ENCODE results near the gene ZBTB46.
"Not testable (repeated sequence)": the region's sequence is repeated elsewhere in the genome, so short reads cannot be mapped to it uniquely, and the experiment has no call there.

Gene ZBTB46

GRCh38 chr20:63787302-63787701 is 43.8 kb downstream of the ZBTB46 start:
- DNase-seq, result no peak

- DNase-seq, result no peak
Observed at GRCh38 chr20:63785691-63786131, 45.4 kb downstream of the ZBTB46 start.

GRCh38 chr20:63783970-63784369 is 47.1 kb downstream of the ZBTB46 start:
- DNase-seq, result no peak

- DNase-seq, result no peak
Observed at GRCh38 chr20:63782521-63782971, 48.5 kb downstream of the ZBTB46 start.

DNA sequence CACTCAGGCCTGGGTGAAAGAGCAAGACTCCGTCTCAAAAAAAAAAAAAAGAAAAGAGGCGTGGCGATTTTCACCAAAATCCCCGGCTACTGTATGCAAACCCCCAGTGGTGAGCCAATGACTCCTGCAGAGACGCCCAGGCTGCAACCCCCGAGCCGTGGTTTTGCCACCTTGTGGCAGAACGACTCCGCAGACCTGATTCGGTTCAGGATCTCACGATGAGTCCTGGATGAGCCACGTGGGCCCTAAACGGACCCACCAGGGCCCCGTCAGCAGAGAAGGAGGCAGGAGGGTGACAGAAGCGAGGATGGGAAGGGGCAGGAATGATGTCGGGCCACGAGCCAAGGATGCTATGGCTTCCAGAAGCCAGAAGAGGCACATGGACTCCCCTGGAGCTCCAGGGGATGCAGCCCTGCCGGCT is 49.0 kb downstream of the ZBTB46 start:
- no peak for DNase-seq

DNA sequence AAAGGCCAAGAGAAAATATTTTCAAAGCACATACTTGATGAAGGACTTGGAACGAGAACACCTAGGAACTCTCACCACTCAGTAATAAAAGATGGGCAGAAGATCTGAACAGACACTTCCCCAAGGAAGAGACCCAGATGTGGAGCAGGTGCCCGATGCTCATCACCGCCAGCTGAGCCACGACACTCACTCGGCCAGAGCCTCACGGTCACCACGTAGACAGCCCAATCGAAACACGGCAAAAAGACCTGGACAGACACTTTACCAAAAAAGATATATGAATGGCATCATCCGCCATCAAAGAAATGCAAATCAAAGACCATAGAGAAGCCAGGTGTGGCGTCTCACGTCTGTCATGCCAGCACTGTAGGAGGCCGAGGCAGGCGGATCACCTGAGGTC is 49.9 kb downstream of the ZBTB46 start:
- no peak for DNase-seq

- no peak for DNase-seq
Observed at GRCh38 chr20:63778857-63779256, 52.2 kb downstream of the ZBTB46 start.

DNA sequence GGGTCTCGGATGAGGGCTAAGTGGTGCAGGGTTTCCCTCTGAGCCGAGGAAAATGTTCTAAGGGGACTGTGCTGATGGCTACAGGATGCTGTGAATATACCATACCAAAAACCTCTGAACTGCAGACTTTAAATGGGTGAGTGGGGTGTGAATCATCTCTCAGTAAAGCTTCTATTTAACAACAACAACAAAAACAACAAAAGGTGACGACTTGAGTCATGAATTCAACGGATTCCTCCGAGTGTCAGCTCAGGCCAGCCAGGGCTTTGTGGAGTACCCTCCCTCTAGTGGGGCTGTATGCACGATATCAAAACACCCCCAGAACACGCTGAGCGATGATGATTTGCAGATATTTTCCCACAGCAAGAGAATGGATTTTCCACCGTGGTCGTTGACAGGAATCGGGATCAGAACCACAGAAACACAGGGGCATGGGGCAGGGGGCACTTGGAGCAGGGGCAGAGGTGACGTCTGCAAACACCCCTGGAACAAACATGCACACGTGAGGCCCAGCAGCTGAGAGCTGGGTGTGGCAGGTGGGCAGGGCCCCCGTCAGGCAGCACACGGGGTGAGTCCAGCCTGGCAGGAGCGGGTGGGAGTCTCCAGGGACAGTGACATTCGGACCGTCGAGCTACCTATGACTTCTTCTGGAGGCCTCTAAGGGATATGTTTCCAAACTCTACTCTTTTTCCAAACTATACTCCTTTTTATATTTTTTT is 52.9 kb downstream of the ZBTB46 start:
- DNase-seq, result no peak

GRCh38 chr20:63777614-63778013 is 53.5 kb downstream of the ZBTB46 start:
- no peak for DNase-seq

DNA sequence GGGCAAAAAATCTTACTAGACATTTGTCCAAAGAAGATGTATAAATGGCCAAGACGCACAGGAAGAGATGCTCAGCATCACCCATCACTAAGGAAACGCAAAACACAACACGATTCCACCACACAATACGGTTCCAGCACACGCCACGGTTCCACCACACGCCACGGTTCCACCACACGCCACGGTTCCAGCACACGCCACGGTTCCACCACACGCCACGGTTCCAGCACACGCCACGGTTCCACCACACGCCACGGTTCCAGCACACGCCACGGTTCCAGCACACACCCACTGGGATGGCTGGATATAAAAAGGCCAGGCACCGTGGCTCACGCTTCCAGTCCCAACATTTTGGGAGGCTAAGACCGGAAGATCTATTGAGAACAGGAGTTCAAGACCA is 54.2 kb downstream of the ZBTB46 start:
- DNase-seq, result not testable (repeated sequence)

GRCh38 chr20:63775096-63775978 is 55.7 kb downstream of the ZBTB46 start:
- DNase-seq, result no peak

GRCh38 chr20:63774306-63774705 is 56.8 kb downstream of the ZBTB46 start:
- peak; percentile 10 for DNase-seq

GRCh38 chr20:63773571-63774241 is 57.4 kb downstream of the ZBTB46 start:
- DNase-seq, result no peak

DNA sequence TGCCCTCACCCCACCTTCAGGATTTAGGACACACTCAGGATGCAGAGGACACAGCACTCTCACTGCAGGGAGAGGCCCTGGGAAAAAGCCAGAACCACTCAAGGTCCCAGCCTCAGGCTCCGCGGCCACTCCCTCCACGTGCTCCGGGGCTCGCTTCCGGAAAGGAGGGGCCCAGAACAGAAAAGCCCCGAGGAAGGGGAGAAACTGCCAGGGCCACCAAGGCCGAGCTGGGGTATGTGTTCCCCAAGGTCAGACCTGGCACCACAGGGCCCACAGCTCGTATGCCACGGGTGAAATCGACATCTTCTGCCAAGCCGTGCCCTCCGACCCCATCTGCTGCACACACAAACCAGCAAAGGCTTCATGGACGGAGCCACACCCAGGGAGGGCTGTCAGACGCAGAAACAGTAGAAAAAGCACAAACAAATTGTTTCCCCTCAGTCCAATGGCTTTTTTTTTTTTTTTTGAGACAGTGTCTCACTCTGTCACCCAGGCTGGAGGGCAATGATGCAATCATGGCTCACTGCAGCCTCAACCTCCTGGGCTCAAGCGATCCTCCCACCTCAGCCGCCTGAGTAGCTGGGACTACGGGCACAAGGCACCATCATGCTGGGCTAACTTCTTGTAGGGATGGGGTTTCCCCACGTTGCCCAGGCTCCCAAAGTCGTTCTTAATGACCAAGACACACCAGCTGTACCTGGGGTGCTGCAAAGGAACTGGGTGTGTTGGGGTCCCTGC is 58.1 kb downstream of the ZBTB46 start:
- no peak for DNase-seq

DNA sequence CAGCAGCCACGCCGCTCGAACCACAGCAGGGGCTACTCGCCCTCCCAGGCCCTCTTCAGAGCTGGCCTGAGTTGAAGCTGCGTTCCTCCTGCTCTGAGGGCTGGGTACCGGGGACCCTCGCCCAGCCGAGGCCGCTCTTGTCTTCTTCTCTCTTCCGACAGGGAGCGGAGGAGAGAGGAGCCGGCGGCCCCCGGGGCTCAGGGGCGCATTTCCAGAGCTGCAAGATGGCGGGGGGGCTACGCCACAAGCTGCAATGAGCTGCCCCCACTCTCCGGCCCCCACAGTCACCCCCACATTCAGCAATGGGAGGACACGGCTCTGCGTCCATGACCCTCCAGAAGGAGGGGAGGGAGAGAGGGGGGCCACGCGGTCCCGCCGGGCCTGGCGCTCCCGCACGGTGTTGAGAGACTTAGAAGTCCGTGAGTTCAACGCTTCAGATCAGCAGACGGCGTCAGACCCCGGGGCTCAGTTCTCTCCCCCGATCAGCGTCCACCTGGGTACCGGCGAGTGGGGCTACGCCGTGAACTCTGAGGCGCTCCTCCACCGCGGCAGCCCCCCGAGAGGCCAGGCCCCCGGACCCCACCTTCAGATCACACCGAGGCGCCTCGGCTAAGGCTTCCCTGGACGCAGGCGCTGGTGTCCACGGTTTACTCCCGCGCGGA is 59.9 kb downstream of the ZBTB46 start:
- DNase-seq, result no peak

DNA sequence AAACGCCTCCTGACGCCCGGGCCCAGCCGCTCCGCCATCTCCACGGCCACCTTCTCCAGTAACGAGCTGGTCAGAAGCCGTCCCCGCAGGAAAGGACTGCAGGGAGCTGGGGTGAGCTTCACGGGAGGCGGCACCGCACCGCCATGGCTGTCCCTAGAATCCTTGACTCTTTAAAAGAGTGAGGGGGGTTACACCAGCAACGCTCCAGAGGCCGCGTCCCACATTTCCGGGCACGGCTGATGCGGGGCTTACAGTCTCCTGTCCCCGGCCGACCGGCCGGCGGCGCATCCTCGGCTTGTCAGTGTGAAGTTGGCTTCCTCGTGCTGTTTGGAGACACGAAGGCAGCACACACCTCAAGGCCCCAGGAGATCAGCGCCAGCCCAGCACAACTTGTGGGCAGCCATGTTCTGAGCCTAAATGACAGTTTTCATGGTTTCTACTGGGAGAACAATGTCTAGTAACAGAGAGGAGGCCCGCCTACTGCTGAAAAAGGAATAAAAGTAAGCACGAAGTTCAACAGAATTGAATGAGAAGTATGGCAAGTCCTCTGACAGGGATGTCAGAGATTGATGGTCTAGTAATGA is 61.1 kb downstream of the ZBTB46 start:
- DNase-seq, result no peak

DNA sequence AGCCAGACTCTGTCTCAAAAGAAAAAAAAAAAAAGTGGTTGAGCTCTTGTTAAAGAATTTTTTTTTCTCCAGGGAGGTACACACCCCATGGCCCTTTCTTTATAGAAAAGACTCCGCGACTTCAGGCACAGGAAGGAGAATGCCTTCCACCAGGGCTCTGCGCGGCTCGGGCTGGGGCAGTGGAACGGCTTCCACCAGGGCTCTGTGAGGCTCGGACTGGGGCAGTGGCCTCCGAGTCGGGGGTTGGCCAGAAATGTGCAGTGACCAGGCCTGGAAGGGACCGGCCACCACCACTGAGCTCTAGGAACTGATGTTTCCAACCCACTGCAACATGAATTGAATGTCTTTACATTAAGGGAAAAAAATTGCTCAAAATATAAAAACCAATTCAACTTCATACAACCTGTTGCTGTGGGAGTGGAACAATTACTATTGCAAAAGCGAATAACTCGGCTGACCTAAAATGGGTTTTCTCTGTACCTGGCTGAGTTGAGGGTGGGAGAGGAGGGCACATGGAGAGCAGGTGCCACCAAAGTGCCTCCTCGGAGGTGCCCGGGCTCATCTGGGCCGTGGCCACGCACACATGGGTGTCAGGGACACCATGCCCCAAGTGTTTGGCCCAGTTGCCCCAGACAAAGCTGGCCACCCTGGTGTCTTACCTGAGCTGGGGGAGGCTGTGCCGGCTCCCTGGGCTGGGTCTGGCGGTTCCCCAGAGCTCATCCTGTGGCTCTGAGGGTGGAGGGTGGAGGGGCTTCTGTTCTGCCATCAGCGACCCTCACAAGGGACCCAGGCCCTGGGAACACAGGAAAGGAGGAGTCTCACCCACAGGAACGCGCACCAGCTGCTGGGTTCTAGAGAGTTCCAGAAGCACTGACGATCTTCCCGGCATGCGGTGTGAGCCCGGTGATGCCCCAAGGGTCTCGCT is 62.2 kb downstream of the ZBTB46 start:
- DNase-seq, result no peak

DNA sequence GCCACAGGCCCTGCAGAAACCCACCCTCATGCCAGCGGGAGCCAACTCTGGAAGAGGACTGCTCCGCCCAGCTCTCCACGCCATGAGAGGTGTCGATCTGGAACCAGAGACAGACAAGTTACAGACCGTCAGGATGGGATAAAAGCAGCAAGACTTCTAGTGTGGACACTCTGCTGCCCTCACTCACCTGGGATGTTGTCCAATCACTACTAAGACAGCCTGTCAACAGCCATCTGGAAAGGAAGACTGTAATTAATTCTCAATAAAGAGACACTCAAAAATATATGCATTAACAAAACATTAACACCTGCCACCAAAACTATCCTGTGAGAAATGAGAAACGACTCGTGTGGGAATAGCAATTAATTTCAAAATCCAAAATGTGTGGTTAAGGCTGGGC is 63.2 kb downstream of the ZBTB46 start:
- DNase-seq, result no peak

GRCh38 chr20:63767456-63767855 is 63.6 kb downstream of the ZBTB46 start:
- no peak for DNase-seq

GRCh38 chr20:63766695-63767426 is 64.2 kb downstream of the ZBTB46 start:
- peak; percentile 9 for DNase-seq
